Measurements from ENCODE around the gene FADS2.

GRCh38 chr11:61829806-61830205, 1.7 kb downstream of the FADS2 start:
- TF ChIP-seq CTCF (IDR thresholded peaks at IDR 0.05; ENCODE audit: insufficient read depth, low read length) (no peak), POLR2AphosphoS5 (IDR thresholded peaks at IDR 0.05; ENCODE audit: low read depth) (no peak), GABPA (IDR thresholded peaks at IDR 0.05; ENCODE audit: low read depth) (no peak), SPI1 (IDR thresholded peaks at IDR 0.05; ENCODE audit: borderline replicate concordance, low read depth) (no peak), REST (IDR thresholded peaks at IDR 0.05; ENCODE audit: insufficient replicate concordance, low read depth) (no peak)
